ENCODE data around the gene ASRGL1.
"Not testable (repeated sequence)": the region's sequence is repeated elsewhere in the genome, so short reads cannot be mapped to it uniquely, and the experiment has no call there.

ASRGL1 gene

GRCh38 chr11:62352355-62353336 lies 15.4 kb downstream of the ASRGL1 start:
- no peak for DNase-seq (ENCODE audit: low read depth)
- in situ Hi-C loops (cut with HindIII; ENCODE audit: low sequenced_read_pairs): no loop called here
- no peak overlapping the region for H3K4me3 ChIP-seq (ENCODE audit: low read depth, low read length)
- TF ChIP-seq, protein P1, sequence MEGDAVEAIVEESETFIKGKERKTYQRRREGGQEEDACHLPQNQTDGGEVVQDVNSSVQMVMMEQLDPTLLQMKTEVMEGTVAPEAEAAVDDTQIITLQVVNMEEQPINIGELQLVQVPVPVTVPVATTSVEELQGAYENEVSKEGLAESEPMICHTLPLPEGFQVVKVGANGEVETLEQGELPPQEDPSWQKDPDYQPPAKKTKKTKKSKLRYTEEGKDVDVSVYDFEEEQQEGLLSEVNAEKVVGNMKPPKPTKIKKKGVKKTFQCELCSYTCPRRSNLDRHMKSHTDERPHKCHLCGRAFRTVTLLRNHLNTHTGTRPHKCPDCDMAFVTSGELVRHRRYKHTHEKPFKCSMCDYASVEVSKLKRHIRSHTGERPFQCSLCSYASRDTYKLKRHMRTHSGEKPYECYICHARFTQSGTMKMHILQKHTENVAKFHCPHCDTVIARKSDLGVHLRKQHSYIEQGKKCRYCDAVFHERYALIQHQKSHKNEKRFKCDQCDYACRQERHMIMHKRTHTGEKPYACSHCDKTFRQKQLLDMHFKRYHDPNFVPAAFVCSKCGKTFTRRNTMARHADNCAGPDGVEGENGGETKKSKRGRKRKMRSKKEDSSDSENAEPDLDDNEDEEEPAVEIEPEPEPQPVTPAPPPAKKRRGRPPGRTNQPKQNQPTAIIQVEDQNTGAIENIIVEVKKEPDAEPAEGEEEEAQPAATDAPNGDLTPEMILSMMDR (IDR thresholded peaks at IDR 0.05; ENCODE audit: low read depth, low read length, missing control alignments): no peak

- DNase-seq (ENCODE audit: low read depth): no peak
- TF ChIP-seq, protein P1 (IDR thresholded peaks at IDR 0.05; ENCODE audit: low read depth, low read length, missing control alignments): no peak
- in situ Hi-C loops (cut with HindIII; ENCODE audit: low sequenced_read_pairs): no loop called here
- no peak overlapping the region for H3K4me3 ChIP-seq (ENCODE audit: low read depth, low read length)
Measured at GRCh38 chr11:62353841-62354240, 16.6 kb downstream of the ASRGL1 start.

DNA sequence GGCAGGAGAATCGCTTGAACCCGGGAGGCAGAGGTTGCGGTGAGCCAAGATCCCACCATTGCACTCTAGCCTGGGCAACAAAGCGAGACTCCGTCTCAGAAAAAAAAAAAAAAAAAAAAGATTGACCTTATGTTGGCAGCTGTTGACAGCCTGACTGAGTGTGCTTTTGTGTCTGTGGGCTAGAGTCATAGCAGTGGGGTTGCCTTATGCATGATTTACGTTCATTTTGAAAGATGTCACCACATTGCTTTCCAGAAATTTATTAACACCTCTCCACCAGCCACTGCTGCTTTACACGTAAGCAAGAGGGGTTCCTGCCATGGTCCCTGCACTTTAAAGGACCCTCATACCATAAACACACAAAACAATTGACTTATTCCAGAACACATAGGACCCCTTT lies 21.0 kb downstream of the ASRGL1 start:
- in situ Hi-C loops (cut with HindIII; ENCODE audit: low sequenced_read_pairs): no loop called here
- TF ChIP-seq, protein P1 (IDR thresholded peaks at IDR 0.05; ENCODE audit: low read depth, low read length, missing control alignments): no peak
- DNase-seq (ENCODE audit: low read depth): no peak
- no peak overlapping the region for H3K4me3 ChIP-seq (ENCODE audit: low read depth, low read length)

- no peak overlapping the region for H3K4me3 ChIP-seq (ENCODE audit: low read depth, low read length)
- in situ Hi-C loops (cut with HindIII; ENCODE audit: low sequenced_read_pairs): no loop called here
- DNase-seq (ENCODE audit: low read depth): no peak
- TF ChIP-seq, protein P1 (IDR thresholded peaks at IDR 0.05; ENCODE audit: low read depth, low read length, missing control alignments): no peak
Measured at GRCh38 chr11:62359475-62359874, 22.2 kb downstream of the ASRGL1 start.

DNA sequence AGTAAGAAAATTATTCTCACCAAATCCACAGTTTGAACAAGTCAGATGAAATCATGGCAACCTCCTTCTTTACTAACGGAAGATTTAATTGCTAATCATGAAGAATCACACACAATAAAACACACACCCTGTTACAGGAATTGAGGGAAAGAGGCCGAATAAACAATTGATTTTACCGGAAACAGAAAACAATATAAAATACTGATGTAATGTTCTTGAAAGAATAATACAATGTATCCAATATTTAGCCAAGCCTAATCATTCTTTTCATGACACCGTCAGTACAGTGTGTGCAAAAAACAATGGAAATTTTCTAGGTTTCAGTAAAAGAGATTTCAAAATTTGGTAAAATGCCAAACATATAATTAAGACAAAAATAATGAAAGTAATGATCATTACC lies 23.4 kb downstream of the ASRGL1 start:
- H3K4me3 ChIP-seq (ENCODE audit: low read depth, low read length): no peak overlapping the region
- in situ Hi-C loops (cut with HindIII; ENCODE audit: low sequenced_read_pairs): loop anchor here (10.0 kb wide), 1 partner anchor 166 kb away; the partner anchor contains the start of gene SCGB1D1
- no peak for DNase-seq (ENCODE audit: low read depth)
- TF ChIP-seq, protein P1 (IDR thresholded peaks at IDR 0.05; ENCODE audit: low read depth, low read length, missing control alignments): no peak

DNA sequence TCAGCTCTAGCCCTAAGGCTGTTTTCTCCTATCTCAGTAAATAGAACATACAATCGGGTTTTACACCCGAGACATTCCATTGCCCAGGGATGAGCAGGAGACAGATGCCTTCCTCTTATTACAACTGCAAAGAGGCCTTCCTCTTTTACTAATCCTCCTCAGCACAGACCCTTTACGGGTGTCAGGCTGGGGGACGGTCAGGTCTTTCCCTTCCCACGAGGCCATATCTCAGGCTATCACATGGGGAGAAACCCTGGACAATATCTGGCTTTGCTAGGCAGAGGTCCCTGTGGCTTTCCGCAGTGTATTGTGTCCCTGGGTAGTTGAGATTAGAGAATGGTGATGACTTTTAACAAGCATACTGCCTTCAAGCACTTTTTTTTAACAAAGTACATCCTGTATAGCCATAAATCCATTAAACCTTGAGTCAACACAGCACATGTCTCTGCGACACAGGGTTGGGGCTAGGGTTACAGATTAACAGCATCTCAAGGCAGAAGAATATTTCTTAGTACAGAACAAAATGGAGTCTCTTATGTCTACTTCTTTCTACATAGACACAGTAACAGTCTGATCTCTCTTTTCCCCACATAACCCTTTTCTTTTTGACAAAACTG lies 31.7 kb downstream of the ASRGL1 start:
- in situ Hi-C loops (cut with HindIII; ENCODE audit: low sequenced_read_pairs): loop anchor here (10.0 kb wide), 1 partner anchor 174 kb away; the partner anchor contains the start of gene SCGB1D1
- not testable (repeated sequence) for DNase-seq (ENCODE audit: low read depth); H3K4me3 ChIP-seq (ENCODE audit: low read depth, low read length)
